ENCODE data around the gene PRKAR1B. TPM values are rescaled to one million over a fixed set of nuclear protein-coding genes. Genes with fewer than 3 reads are reported as not detected.

The PRKAR1B gene
- total RNA-seq, 1 donor from 2014 or later = 14.7 TPM

DNA sequence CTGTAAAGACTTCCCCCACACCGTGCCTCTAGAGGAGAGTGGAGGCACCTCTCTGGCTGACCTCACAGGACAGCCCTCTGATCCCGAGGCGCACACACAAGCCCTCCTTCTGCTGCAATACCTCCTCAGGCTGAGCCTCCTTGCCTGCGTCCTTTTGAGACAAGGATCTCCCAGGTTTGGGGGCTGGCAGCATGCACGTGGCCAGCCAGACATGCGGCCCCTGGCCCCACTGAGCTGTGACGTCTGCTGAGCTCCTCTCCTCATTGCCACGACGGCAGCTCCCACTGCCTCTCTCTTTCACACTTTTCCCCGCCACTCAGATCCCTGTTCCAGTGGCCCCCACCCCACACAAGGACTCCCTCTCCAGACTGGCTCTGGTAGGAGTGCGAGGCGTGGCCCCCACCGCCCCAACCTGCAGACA is 12.8 kb downstream of the PRKAR1B start:
- Histone ChIP-seq H4K20me1 (ENCODE audit: insufficient read depth, low read length) (peaks cover 5% of the 10 kb centered on the region), H2AFZ (ENCODE audit: low read depth, low read length) (no peak overlapping the region), H3K4me3 (ENCODE audit: insufficient read depth, low read depth, low read length) (no peak overlapping the region), H3K4me2 (ENCODE audit: low read length) (no peak overlapping the region), H3K27me3 (ENCODE audit: insufficient read depth, low read length) (peaks cover 2% of the 10 kb centered on the region), H3K79me2 (ENCODE audit: insufficient read depth, low read length) (no peaks in the 10 kb centered on the region), H3K36me3 (ENCODE audit: insufficient read depth, low read length) (no peaks in the 10 kb centered on the region), H3K9me3 (ENCODE audit: insufficient read depth, low read depth, low read length) (no peaks in the 10 kb centered on the region), H3K9ac (ENCODE audit: low read length) (no peak overlapping the region), H3K27ac (ENCODE audit: low read depth, low read length) (no peak overlapping the region), H3K4me1 (ENCODE audit: insufficient read depth, low read length) (no peaks in the 10 kb centered on the region)
- no peak overlapping the region for H3K4me3 Mint-ChIP-seq (ENCODE audit: unreplicated experiment)
- no peaks in the 10 kb centered on the region for H3K36me3 Mint-ChIP-seq (ENCODE audit: low read depth, unreplicated experiment)
- no peaks in the 10 kb centered on the region for H3K9me3 Mint-ChIP-seq (ENCODE audit: unreplicated experiment)
- no peak for TF ChIP-seq EZH2 (IDR thresholded peaks at IDR 0.05; ENCODE audit: insufficient read depth, low read length)
- TF ChIP-seq, protein P1, sequence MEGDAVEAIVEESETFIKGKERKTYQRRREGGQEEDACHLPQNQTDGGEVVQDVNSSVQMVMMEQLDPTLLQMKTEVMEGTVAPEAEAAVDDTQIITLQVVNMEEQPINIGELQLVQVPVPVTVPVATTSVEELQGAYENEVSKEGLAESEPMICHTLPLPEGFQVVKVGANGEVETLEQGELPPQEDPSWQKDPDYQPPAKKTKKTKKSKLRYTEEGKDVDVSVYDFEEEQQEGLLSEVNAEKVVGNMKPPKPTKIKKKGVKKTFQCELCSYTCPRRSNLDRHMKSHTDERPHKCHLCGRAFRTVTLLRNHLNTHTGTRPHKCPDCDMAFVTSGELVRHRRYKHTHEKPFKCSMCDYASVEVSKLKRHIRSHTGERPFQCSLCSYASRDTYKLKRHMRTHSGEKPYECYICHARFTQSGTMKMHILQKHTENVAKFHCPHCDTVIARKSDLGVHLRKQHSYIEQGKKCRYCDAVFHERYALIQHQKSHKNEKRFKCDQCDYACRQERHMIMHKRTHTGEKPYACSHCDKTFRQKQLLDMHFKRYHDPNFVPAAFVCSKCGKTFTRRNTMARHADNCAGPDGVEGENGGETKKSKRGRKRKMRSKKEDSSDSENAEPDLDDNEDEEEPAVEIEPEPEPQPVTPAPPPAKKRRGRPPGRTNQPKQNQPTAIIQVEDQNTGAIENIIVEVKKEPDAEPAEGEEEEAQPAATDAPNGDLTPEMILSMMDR (IDR thresholded peaks at IDR 0.05; ENCODE audit: insufficient read depth, low read depth, low read length) = no peak
- FAIRE-seq = no peak
- peaks cover 8% of the 10 kb centered on the region for H3K27me3 Mint-ChIP-seq (ENCODE audit: low read depth, unreplicated experiment)
- peaks cover 2% of the 10 kb centered on the region for H3K4me1 Mint-ChIP-seq (ENCODE audit: low read depth, unreplicated experiment)
- DNase-seq (ENCODE audit: low read depth) = no peak
- no peak overlapping the region for H3K27ac Mint-ChIP-seq (ENCODE audit: unreplicated experiment)

- Histone ChIP-seq H3K4me1 (ENCODE audit: insufficient read depth, low read length) (no peaks in the 10 kb centered on the region), H4K20me1 (ENCODE audit: insufficient read depth, low read length) (peaks cover 5% of the 10 kb centered on the region), H2AFZ (ENCODE audit: low read depth, low read length) (no peak overlapping the region), H3K36me3 (ENCODE audit: insufficient read depth, low read length) (no peaks in the 10 kb centered on the region), H3K4me2 (ENCODE audit: low read length) (no peak overlapping the region), H3K27ac (ENCODE audit: low read depth, low read length) (no peak overlapping the region), H3K79me2 (ENCODE audit: insufficient read depth, low read length) (no peaks in the 10 kb centered on the region), H3K9me3 (ENCODE audit: insufficient read depth, low read depth, low read length) (no peaks in the 10 kb centered on the region), H3K9ac (ENCODE audit: low read length) (no peak overlapping the region), H3K4me3 (ENCODE audit: insufficient read depth, low read depth, low read length) (no peak overlapping the region), H3K27me3 (ENCODE audit: insufficient read depth, low read length) (peaks cover 2% of the 10 kb centered on the region)
- FAIRE-seq = no peak
- Mint-ChIP-seq H3K27me3 (ENCODE audit: low read depth, unreplicated experiment) (peaks cover 8% of the 10 kb centered on the region), H3K9me3 (ENCODE audit: unreplicated experiment) (no peaks in the 10 kb centered on the region), H3K27ac (ENCODE audit: unreplicated experiment) (peak overlapping the region; percentile 6), H3K4me1 (ENCODE audit: low read depth, unreplicated experiment) (peaks cover 2% of the 10 kb centered on the region), H3K36me3 (ENCODE audit: low read depth, unreplicated experiment) (no peaks in the 10 kb centered on the region), H3K4me3 (ENCODE audit: unreplicated experiment) (peak overlapping the region; percentile 5)
- DNase-seq (ENCODE audit: low read depth) = no peak
- TF ChIP-seq EZH2 (IDR thresholded peaks at IDR 0.05; ENCODE audit: insufficient read depth, low read length) = no peak
- TF ChIP-seq, protein P1 (IDR thresholded peaks at IDR 0.05; ENCODE audit: insufficient read depth, low read depth, low read length) = no peak
Observed at GRCh38 chr7:713488-714230, 13.4 kb downstream of the PRKAR1B start.

DNA sequence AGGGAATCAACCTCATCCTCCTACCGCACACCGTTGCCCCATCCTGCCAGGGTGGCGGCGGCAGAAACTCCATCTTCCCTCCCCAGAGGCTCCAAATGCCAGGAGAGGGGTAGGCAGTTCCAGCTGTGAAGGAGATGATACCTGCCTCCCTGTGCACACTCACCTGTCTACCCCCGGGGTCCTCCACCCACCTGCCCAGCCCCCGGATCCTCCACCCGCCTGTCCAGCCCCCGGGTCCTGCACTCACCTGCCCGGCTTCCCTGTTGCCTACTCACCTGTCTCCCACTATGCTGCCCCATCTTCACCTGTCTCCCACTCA is 14.0 kb downstream of the PRKAR1B start:
- H3K4me1 ChIP-seq (ENCODE audit: insufficient read depth, low read length) = no peaks in the 10 kb centered on the region
- H3K27ac ChIP-seq (ENCODE audit: low read depth, low read length) = no peak overlapping the region
- FAIRE-seq (no peak), DNase-seq (ENCODE audit: low read depth) (no peak)
- H4K20me1 ChIP-seq (ENCODE audit: insufficient read depth, low read length) = peaks cover 5% of the 10 kb centered on the region
- no peak overlapping the region for H3K4me2 ChIP-seq (ENCODE audit: low read length)
- H3K4me3 ChIP-seq (ENCODE audit: insufficient read depth, low read depth, low read length) = no peak overlapping the region
- TF ChIP-seq, protein P1 (IDR thresholded peaks at IDR 0.05; ENCODE audit: insufficient read depth, low read depth, low read length) = no peak
- no peak for TF ChIP-seq EZH2 (IDR thresholded peaks at IDR 0.05; ENCODE audit: insufficient read depth, low read length)
- no peaks in the 10 kb centered on the region for H3K36me3 Mint-ChIP-seq (ENCODE audit: low read depth, unreplicated experiment)
- no peak overlapping the region for H3K27ac Mint-ChIP-seq (ENCODE audit: unreplicated experiment)
- H3K9me3 ChIP-seq (ENCODE audit: insufficient read depth, low read depth, low read length) = no peaks in the 10 kb centered on the region
- no peak overlapping the region for H3K4me3 Mint-ChIP-seq (ENCODE audit: unreplicated experiment)
- H3K4me1 Mint-ChIP-seq (ENCODE audit: low read depth, unreplicated experiment) = peaks cover 2% of the 10 kb centered on the region
- H3K27me3 Mint-ChIP-seq (ENCODE audit: low read depth, unreplicated experiment) = peaks cover 8% of the 10 kb centered on the region
- no peaks in the 10 kb centered on the region for H3K36me3 ChIP-seq (ENCODE audit: insufficient read depth, low read length)
- no peaks in the 10 kb centered on the region for H3K79me2 ChIP-seq (ENCODE audit: insufficient read depth, low read length)
- H2AFZ ChIP-seq (ENCODE audit: low read depth, low read length) = no peak overlapping the region
- peaks cover 2% of the 10 kb centered on the region for H3K27me3 ChIP-seq (ENCODE audit: insufficient read depth, low read length)
- no peaks in the 10 kb centered on the region for H3K9me3 Mint-ChIP-seq (ENCODE audit: unreplicated experiment)
- H3K9ac ChIP-seq (ENCODE audit: low read length) = no peak overlapping the region

All from astrocyte (in vitro differentiated cells and primary cell).